ENCODE data around the gene NAPEPLD.

- TF ChIP-seq CTCF (IDR thresholded peaks at IDR 0.05) = no peak
- TF ChIP-seq EP300 (IDR thresholded peaks at IDR 0.05; ENCODE audit: low read depth) = no peak
- TF ChIP-seq POLR2A (IDR thresholded peaks at IDR 0.05) = no peak
- no peak for TF ChIP-seq POLR2AphosphoS5 (IDR thresholded peaks at IDR 0.05)
Observed at GRCh38 chr7:103132995-103133688, 15.8 kb downstream of the NAPEPLD start.
